ENCODE measurements around the gene ARL3.

GRCh38 chr10:102759497-102760210, 45.5 kb upstream of the ARL3 start:
- TF ChIP-seq CTCF (IDR thresholded peaks at IDR 0.05) (no peak), POLR2AphosphoS5 (IDR thresholded peaks at IDR 0.05) (no peak), EP300 (IDR thresholded peaks at IDR 0.05) (no peak), POLR2A (IDR thresholded peaks at IDR 0.05) (no peak)

Data from sigmoid colon (tissue), 4 donors.